ENCODE data around the gene COA8.
"Not testable (repeated sequence)": the region's sequence is repeated elsewhere in the genome, so short reads cannot be mapped to it uniquely, and the experiment has no call there.

COA8 gene

GRCh38 chr14:103606963-103607668 is 44.4 kb downstream of the COA8 start:
- peak overlapping the region; percentile 85 for H3K4me3 Mint-ChIP-seq
- H3K36me3 Mint-ChIP-seq: peaks cover 4% of the 10 kb centered on the region
- peak overlapping the region; percentile 79 for H3K27ac Mint-ChIP-seq
- peaks cover 7% of the 10 kb centered on the region for H3K9me3 Mint-ChIP-seq
- peaks cover 18% of the 10 kb centered on the region for H3K4me1 Mint-ChIP-seq
- peaks cover 5% of the 10 kb centered on the region for H3K27me3 Mint-ChIP-seq

DNA sequence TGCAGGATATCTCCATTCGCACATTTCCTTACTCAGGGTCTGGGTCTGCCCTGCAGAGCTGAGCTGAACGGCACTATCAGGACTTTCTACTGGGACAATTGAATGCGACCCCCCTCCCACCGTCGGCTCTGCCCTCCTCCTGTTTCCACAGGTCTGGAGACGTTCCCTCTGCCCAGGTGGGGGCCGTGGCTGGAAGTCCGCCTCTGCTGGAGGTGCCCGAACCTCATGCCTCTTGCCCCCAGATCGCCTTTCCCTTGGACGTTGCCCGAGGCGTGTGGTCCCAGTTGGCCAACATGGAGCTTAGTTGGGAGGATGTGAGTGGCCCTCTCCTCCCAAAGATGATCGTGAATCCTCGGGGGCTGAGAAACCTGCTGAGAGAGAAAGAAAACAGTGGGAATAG is 45.1 kb downstream of the COA8 start:
- no peak overlapping the region for H3K27ac Mint-ChIP-seq
- H3K36me3 Mint-ChIP-seq: peaks cover 4% of the 10 kb centered on the region
- H3K9me3 Mint-ChIP-seq: peaks cover 7% of the 10 kb centered on the region

GRCh38 chr14:103609081-103609480 is 46.3 kb downstream of the COA8 start:
- peaks cover 18% of the 10 kb centered on the region for H3K4me1 Mint-ChIP-seq
- not testable (repeated sequence) for H3K27me3 Mint-ChIP-seq, H3K36me3 Mint-ChIP-seq, H3K27ac Mint-ChIP-seq, H3K4me3 Mint-ChIP-seq, H3K9me3 Mint-ChIP-seq

More for the DNA sequence above, 45.1 kb downstream of the COA8 start:
- Mint-ChIP-seq H3K4me3 (peak overlapping the region; percentile 85), H3K27me3 (peaks cover 5% of the 10 kb centered on the region), H3K4me1 (peaks cover 18% of the 10 kb centered on the region)

DNA sequence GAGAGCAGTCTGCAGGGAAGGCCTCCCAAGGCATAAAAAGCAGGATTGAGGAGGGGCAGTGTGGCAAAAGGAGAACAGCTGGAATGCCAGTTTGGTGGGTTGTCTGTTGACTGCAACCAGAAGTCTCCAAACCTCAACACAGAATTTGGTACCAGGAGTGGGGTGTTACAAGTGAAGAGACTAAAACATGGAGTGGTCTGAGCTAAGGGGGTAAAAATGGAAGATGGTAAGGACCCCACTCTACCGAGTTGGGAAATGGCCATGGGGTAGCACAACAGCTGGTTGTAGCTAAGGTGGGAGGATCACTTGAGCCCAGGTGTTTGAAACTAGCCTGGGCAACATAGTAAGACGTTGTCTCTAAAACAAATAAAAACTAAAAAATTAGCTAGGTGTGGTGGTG is 48.5 kb downstream of the COA8 start:
- no peak overlapping the region for H3K27ac Mint-ChIP-seq
- peaks cover 7% of the 10 kb centered on the region for H3K9me3 Mint-ChIP-seq
- peaks cover 5% of the 10 kb centered on the region for H3K27me3 Mint-ChIP-seq
- H3K36me3 Mint-ChIP-seq: peaks cover 4% of the 10 kb centered on the region
- peaks cover 18% of the 10 kb centered on the region for H3K4me1 Mint-ChIP-seq
- H3K4me3 Mint-ChIP-seq: no peak overlapping the region

GRCh38 chr14:103613517-103613916 is 50.8 kb downstream of the COA8 start:
- Mint-ChIP-seq H3K4me1 (no peaks in the 10 kb centered on the region), H3K27me3 (peaks cover 4% of the 10 kb centered on the region), H3K4me3 (no peak overlapping the region), H3K36me3 (peaks cover 4% of the 10 kb centered on the region), H3K9me3 (peaks cover 7% of the 10 kb centered on the region), H3K27ac (no peak overlapping the region)

DNA sequence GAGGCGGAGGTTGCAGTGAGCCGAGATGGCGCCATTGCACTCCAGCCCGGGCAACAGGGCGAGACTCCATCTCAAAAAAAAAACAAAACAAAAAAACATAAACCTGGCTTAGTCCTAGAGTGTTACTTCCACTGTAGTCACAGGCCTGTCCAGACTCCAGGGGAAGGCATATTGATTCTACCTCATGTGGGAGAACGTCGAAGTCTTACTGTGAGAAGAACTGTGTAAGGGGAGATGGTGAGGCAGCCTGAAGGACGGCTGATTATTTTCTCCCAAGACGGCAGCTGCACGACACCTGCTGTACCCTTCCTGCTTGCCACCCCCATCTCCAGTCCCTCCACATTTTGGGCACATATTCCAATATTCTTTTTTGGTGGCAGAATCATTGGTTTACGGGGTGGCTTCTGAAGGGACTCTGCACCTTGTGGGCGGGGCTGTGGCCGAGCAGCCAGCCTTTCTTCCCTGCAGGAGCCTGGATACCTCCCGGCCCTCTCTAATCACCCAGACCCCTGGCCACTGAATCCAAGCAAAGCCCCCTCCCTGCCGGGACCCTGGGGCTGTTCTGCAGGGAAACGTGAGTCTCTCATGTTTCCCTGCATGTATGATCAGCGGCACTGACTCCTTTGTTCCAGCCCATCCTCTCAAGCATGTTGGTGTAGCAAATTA is 54.0 kb downstream of the COA8 start:
- H3K27ac Mint-ChIP-seq: no peak overlapping the region
- no peaks in the 10 kb centered on the region for H3K36me3 Mint-ChIP-seq
- H3K4me1 Mint-ChIP-seq: no peaks in the 10 kb centered on the region
- peaks cover 2% of the 10 kb centered on the region for H3K27me3 Mint-ChIP-seq
- H3K4me3 Mint-ChIP-seq: no peak overlapping the region
- no peaks in the 10 kb centered on the region for H3K9me3 Mint-ChIP-seq

- H3K27me3 Mint-ChIP-seq: peaks cover 2% of the 10 kb centered on the region
- H3K9me3 Mint-ChIP-seq: no peaks in the 10 kb centered on the region
- H3K27ac Mint-ChIP-seq: no peak overlapping the region
- H3K36me3 Mint-ChIP-seq: no peaks in the 10 kb centered on the region
- H3K4me3 Mint-ChIP-seq: no peak overlapping the region
- no peaks in the 10 kb centered on the region for H3K4me1 Mint-ChIP-seq
These were observed 56.3 kb downstream of the COA8 start for GRCh38 chr14:103619057-103619456.

DNA sequence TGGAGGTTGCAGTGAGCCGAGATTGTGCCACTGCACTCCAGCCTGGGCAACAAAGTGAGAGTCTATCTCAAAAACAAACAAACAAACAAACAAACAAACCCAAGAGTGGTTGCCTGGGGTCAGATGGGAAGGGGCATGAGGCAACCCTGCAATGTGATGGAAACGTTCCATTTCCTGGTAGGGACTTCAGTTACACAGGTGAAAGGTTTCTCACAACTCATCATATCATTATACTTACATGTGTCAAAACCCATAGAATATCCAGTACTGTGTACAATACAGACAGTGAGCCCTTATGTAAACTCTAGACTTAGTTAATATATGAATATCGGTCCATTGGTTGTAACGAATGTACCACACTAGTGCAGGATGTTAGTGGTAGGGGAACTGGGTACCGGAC is 59.1 kb downstream of the COA8 start:
- no peak overlapping the region for H3K27ac Mint-ChIP-seq
- H3K4me1 Mint-ChIP-seq: peaks cover 10% of the 10 kb centered on the region
- no peaks in the 10 kb centered on the region for H3K36me3 Mint-ChIP-seq
- H3K27me3 Mint-ChIP-seq: peaks cover 2% of the 10 kb centered on the region
- no peak overlapping the region for H3K4me3 Mint-ChIP-seq
- no peaks in the 10 kb centered on the region for H3K9me3 Mint-ChIP-seq

DNA sequence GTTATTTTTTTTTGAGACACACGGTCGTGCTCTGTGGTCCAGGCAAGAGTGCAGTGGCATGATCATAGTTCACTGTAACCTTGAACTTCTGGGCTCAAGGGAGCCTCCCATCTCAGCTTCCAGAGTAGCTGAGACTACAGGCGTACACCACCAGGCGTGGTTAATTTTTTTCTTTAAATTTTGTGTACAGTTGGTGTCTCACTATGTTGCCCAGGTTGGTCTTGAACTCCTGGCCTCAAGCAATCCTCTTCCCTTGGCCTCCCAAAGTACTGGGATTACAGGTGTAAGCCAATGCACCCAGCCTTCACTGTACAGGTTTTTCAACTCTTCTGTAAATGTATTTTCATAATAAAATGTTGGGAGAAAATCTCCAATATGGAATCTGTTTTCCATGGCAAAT is 60.5 kb downstream of the COA8 start:
- Mint-ChIP-seq H3K27ac (no peak overlapping the region), H3K4me1 (peaks cover 10% of the 10 kb centered on the region), H3K9me3 (no peaks in the 10 kb centered on the region), H3K27me3 (peaks cover 2% of the 10 kb centered on the region), H3K36me3 (no peaks in the 10 kb centered on the region), H3K4me3 (no peak overlapping the region)

DNA sequence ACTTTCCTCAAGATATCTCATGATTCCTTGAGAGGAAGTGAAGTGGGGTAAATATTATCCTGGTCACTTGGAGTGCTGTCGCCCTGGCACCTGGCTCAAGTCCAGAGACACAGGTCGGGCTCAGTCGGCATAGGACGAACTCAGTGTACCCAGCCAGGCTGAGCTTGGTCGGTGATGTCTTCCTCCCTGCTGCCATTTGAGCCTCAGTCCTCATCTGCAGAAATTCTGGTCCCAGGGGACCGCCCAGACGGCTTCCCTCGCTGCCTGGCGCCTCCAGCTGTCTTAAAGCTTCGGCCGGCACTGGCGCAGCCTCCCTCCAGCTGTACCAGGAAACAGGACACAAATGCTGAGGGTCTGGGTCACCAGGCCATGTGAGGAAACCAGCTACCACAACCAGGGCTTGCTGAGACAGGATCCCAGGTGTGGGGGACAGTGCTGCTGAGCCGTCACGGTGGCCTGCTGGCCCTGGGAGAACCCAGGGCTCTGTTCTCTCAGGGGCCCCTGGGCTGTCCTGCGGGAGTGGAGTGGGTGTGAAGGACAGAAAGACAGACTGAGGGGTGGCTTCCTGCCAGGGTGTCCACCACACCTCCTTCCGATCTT is 61.2 kb downstream of the COA8 start:
- Mint-ChIP-seq H3K4me1 (peaks cover 10% of the 10 kb centered on the region), H3K9me3 (no peaks in the 10 kb centered on the region), H3K36me3 (no peaks in the 10 kb centered on the region), H3K27ac (no peak overlapping the region), H3K4me3 (no peak overlapping the region), H3K27me3 (peaks cover 2% of the 10 kb centered on the region)

DNA sequence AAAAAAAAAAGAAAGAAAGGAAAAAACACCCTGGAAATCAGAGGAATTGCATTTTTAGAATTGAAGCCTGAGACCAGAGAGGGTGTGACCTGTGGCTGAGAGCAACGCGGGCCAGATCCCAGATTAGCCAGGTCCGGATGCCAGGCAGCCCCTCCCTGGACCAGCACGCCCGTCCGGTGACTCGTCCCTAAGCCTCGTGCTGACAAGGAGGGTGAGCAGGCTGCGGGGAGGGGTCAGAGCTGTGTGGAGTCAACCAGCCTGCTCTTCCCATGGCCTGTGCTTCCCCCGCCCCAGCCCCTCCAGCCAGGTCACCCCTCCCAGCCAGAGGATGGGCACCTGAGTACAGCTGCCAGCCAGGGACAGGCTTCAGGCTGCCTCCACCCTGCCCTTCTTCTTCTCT is 62.1 kb downstream of the COA8 start:
- Mint-ChIP-seq H3K27ac (peak overlapping the region; percentile 60), H3K36me3 (no peaks in the 10 kb centered on the region), H3K4me3 (peak overlapping the region; percentile 84)

DNA sequence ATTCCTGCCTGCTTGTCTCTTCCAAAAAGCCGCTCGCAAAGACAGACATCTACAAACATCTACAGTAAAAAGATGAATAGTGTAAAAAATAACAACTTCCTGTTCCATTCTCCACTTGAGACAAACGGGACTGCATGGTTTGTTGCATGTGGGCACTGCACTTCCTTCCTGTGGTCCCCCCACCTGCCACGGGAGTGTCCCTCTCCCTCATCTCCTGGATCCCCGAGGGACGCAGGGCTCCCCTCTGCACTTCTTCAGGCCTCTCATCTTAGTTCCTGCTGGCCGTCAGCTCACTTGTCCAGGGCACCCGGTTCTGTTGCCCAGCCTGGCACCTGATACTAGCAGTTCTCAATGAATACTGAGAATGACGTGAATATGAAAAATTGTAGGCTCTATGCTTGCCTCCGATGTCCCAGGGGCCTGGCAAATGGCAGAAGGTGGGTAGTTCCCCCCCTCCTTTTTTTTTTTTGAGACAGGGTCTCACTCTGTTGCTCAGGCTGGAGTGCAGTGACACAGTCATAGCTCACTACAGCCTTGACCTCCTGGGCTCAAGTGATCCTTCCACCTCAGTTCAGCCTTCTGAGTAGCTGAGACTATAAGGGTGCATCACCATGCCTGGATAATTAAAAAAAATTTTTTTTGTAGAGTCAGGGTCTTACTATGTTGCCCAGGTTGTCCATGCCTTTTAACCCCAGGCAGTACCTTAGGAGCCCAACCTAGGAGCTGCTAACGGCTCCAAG is 62.8 kb downstream of the COA8 start:
- Mint-ChIP-seq H3K4me3 (peak overlapping the region; percentile 84), H3K36me3 (no peaks in the 10 kb centered on the region), H3K4me1 (peaks cover 12% of the 10 kb centered on the region), H3K9me3 (no peaks in the 10 kb centered on the region), H3K27me3 (peaks cover 2% of the 10 kb centered on the region), H3K27ac (peak overlapping the region; percentile 60)

More for the DNA sequence above, 62.1 kb downstream of the COA8 start:
- Mint-ChIP-seq H3K9me3 (no peaks in the 10 kb centered on the region), H3K4me1 (peaks cover 10% of the 10 kb centered on the region), H3K27me3 (peaks cover 2% of the 10 kb centered on the region)

- Mint-ChIP-seq H3K27ac (no peak overlapping the region), H3K9me3 (no peaks in the 10 kb centered on the region), H3K27me3 (no peaks in the 10 kb centered on the region), H3K36me3 (no peaks in the 10 kb centered on the region), H3K4me3 (no peak overlapping the region), H3K4me1 (peaks cover 15% of the 10 kb centered on the region)
These were observed 63.5 kb downstream of the COA8 start for GRCh38 chr14:103626146-103626850.

GRCh38 chr14:103627073-103628025 is 64.6 kb downstream of the COA8 start:
- Mint-ChIP-seq H3K9me3 (no peaks in the 10 kb centered on the region), H3K27ac (peak overlapping the region; percentile 90), H3K36me3 (no peaks in the 10 kb centered on the region), H3K27me3 (no peaks in the 10 kb centered on the region), H3K4me3 (peak overlapping the region; percentile 48), H3K4me1 (peaks cover 22% of the 10 kb centered on the region)
